Ishikawa (cell line): ENCODE data around the gene SYNE3.

Source experiments
- EGR1 ChIP-seq: IDR thresholded peaks from 2 replicates; pipeline ENCODE4 v1.6.1; 2012
- EP300 ChIP-seq: IDR thresholded peaks from 2 replicates; pipeline ENCODE4 v1.6.1; 2012; ENCODE audit warnings: borderline replicate concordance
- MAX ChIP-seq: IDR thresholded peaks from 2 replicates; pipeline ENCODE4 v1.6.1; 2012
- TAF1 ChIP-seq: IDR thresholded peaks from 2 replicates; pipeline ENCODE4 v1.6.1; 2012; ENCODE audit warnings: low read depth, mild to moderate bottlenecking
- ZBTB7A ChIP-seq: IDR thresholded peaks from 2 replicates; pipeline ENCODE4 v1.6.1; 2012; ENCODE audit warnings: low read depth

GRCh38 chr14:95537298-95538089, 21.0 kb upstream of the SYNE3 start:
- TF ChIP-seq EP300 (no peak), ZBTB7A (no peak), TAF1 (no peak), EGR1 (no peak), MAX (no peak)
